ENCODE measurements around the gene NOLC1.

NOLC1 gene

GRCh38 chr10:102132563-102133372, 19.4 kb upstream of the NOLC1 start, which contains the start of gene PPRC1:
PPRC1 (plus strand) TSS chr10:102133040; CDS start chr10:102133069, 29 bp downstream.
- peak; percentile 89 for ATAC-seq (ENCODE audit: low read depth)
- peaks cover 25% of the 10 kb centered on the region for H3K36me3 ChIP-seq (ENCODE audit: low read depth)
- peak; percentile 99 for DNase-seq (ENCODE audit: low spot score)
- peak; percentile 97 for TF ChIP-seq CTCF (IDR thresholded peaks at IDR 0.05; ENCODE audit: poor library complexity, severe bottlenecking)
- no peaks in the 10 kb centered on the region for H3K27me3 ChIP-seq (ENCODE audit: insufficient read depth, poor library complexity, severe bottlenecking)
- H3K9me3 ChIP-seq (ENCODE audit: severe bottlenecking), result no peaks in the 10 kb centered on the region
- peak within 1 kb of the TSS; percentile 84 for H3K4me3 ChIP-seq (ENCODE audit: severe bottlenecking)
- H3K27ac ChIP-seq (ENCODE audit: poor library complexity, severe bottlenecking), result peak within 1 kb of the TSS; percentile 90
- H3K4me1 ChIP-seq (ENCODE audit: insufficient read depth, poor library complexity, severe bottlenecking), result peaks cover 30% of the 10 kb centered on the region

GRCh38 chr10:102133373-102134195, 18.6 kb upstream of the NOLC1 start:
- peak; percentile 61 for ATAC-seq (ENCODE audit: low read depth)
- Histone ChIP-seq H3K36me3 (ENCODE audit: low read depth) (peaks cover 33% of the 10 kb centered on the region), H3K27ac (ENCODE audit: poor library complexity, severe bottlenecking) (peak overlapping the region; percentile 90), H3K4me1 (ENCODE audit: insufficient read depth, poor library complexity, severe bottlenecking) (peaks cover 27% of the 10 kb centered on the region), H3K27me3 (ENCODE audit: insufficient read depth, poor library complexity, severe bottlenecking) (no peaks in the 10 kb centered on the region), H3K4me3 (ENCODE audit: severe bottlenecking) (peak overlapping the region; percentile 84), H3K9me3 (ENCODE audit: severe bottlenecking) (no peaks in the 10 kb centered on the region)
- DNase-seq (ENCODE audit: low spot score), result peak; percentile 83
- TF ChIP-seq CTCF (IDR thresholded peaks at IDR 0.05; ENCODE audit: poor library complexity, severe bottlenecking), result no peak

- peaks cover 41% of the 10 kb centered on the region for H3K36me3 ChIP-seq (ENCODE audit: low read depth)
- H3K27ac ChIP-seq (ENCODE audit: poor library complexity, severe bottlenecking), result peak overlapping the region; percentile 90
- H3K27me3 ChIP-seq (ENCODE audit: insufficient read depth, poor library complexity, severe bottlenecking), result no peaks in the 10 kb centered on the region
- TF ChIP-seq CTCF (IDR thresholded peaks at IDR 0.05; ENCODE audit: poor library complexity, severe bottlenecking), result no peak
- H3K9me3 ChIP-seq (ENCODE audit: severe bottlenecking), result no peaks in the 10 kb centered on the region
- H3K4me1 ChIP-seq (ENCODE audit: insufficient read depth, poor library complexity, severe bottlenecking), result peaks cover 27% of the 10 kb centered on the region
- DNase-seq (ENCODE audit: low spot score), result no peak
- peak overlapping the region; percentile 84 for H3K4me3 ChIP-seq (ENCODE audit: severe bottlenecking)
- no peak for ATAC-seq (ENCODE audit: low read depth)
These were observed 17.8 kb upstream of the NOLC1 start for GRCh38 chr10:102134416-102134815.

- no peak for TF ChIP-seq CTCF (IDR thresholded peaks at IDR 0.05; ENCODE audit: poor library complexity, severe bottlenecking)
- no peaks in the 10 kb centered on the region for H3K27me3 ChIP-seq (ENCODE audit: insufficient read depth, poor library complexity, severe bottlenecking)
- H3K27ac ChIP-seq (ENCODE audit: poor library complexity, severe bottlenecking), result no peak overlapping the region
- no peak overlapping the region for H3K4me3 ChIP-seq (ENCODE audit: severe bottlenecking)
- H3K4me1 ChIP-seq (ENCODE audit: insufficient read depth, poor library complexity, severe bottlenecking), result peaks cover 27% of the 10 kb centered on the region
- peaks cover 58% of the 10 kb centered on the region for H3K36me3 ChIP-seq (ENCODE audit: low read depth)
- no peak for DNase-seq (ENCODE audit: low spot score)
- no peak for ATAC-seq (ENCODE audit: low read depth)
- no peaks in the 10 kb centered on the region for H3K9me3 ChIP-seq (ENCODE audit: severe bottlenecking)
These were observed 16.1 kb upstream of the NOLC1 start for GRCh38 chr10:102135956-102136526.

All from RWPE2 (cell line).